ENCODE measurements around the gene TRPT1. TPM values are rescaled to one million over a fixed set of nuclear protein-coding genes. Genes with fewer than 3 reads are reported as not detected.
"Not testable (repeated sequence)": the region's sequence is repeated elsewhere in the genome, so short reads cannot be mapped to it uniquely, and the experiment has no call there.

Gene TRPT1
- total RNA-seq, 1 donor, result 5.2 TPM

DNA sequence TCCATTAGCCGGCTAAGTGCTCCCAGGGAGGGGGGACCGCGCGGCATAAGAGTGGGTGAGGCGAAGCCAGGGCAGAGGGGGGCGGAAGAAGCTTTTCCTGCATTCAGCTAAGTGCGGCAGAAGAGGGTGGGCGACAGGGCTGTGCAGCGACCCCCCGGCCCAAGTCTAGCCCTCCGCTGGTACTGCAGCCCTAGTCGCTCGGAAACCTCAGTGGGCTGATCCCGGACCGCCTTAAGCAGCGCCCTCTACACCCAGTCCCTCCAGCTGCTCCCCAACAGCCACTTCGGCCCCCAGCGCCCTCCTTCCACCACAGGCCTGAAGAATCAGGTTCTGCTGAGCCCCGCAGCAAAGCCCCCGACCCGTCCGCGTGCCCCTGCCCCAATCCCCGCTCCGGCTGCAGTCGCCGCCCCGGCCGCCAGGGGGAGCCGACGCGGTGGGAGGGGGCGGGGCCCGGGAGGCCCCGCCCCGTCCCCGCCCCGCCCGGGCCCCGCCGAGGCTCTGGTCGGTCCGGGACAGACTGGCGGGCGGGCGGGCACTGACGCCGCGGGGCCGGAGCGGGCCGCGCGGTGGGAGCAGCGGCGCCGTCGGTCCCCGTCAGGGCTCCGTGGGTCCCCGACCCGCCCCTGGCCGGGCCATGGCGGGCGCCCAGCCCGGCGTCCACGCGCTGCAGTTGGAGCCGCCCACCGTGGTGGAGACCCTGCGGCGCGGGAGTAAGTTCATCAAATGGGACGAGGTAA is 25.2 kb upstream of the TRPT1 start, which contains the start of gene PLCB3:
Gene PLCB3, plus strand, starts transcription at position 515 of the 737 bp plus-strand sequence. Its CDS starts 120 bp downstream, at position 635.
- Histone ChIP-seq H3K27me3 (ENCODE audit: insufficient read depth, low read length) (no peaks in the 10 kb centered on the region), H3K4me3 (ENCODE audit: low read length) (peak within 1 kb of the TSS; percentile 57), H3K9me3 (ENCODE audit: low read depth, low read length) (no peaks in the 10 kb centered on the region), H3K4me1 (ENCODE audit: insufficient read depth, low read length) (peaks cover 31% of the 10 kb centered on the region)

DNA sequence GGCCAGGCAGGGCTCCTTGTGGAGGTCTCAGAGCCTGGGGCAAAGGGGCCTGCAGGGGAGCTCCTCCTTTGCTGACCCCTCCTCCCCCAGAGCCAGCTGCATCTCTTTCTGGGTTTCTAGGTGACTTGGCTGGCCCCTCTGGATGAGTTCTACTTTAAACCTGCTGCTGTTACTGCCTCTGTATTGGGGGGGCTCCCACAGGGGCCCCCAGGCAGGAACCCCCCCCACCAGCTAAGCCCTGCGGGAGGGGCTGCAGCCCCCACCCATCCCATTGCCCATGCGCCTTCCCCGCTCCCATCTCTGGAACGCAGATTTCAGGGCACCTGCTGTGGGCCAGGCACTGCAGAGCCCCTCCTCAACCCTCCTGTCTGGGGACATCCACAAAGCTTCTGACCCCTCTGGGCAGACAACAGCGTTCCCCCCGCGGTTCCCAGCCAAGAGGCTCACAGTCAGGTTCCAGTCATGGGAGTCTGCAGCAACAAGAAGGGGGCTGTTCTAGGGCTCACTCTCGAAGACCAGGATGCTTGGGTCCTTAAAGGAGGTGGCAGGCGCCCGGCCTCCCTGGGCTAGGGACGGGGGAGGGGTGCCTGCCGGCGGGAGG is 24.5 kb upstream of the TRPT1 start:
- Histone ChIP-seq H3K27me3 (ENCODE audit: insufficient read depth, low read length) (no peaks in the 10 kb centered on the region), H3K9me3 (ENCODE audit: low read depth, low read length) (no peaks in the 10 kb centered on the region), H3K4me3 (ENCODE audit: low read length) (no peak overlapping the region), H3K4me1 (ENCODE audit: insufficient read depth, low read length) (peaks cover 38% of the 10 kb centered on the region)

DNA sequence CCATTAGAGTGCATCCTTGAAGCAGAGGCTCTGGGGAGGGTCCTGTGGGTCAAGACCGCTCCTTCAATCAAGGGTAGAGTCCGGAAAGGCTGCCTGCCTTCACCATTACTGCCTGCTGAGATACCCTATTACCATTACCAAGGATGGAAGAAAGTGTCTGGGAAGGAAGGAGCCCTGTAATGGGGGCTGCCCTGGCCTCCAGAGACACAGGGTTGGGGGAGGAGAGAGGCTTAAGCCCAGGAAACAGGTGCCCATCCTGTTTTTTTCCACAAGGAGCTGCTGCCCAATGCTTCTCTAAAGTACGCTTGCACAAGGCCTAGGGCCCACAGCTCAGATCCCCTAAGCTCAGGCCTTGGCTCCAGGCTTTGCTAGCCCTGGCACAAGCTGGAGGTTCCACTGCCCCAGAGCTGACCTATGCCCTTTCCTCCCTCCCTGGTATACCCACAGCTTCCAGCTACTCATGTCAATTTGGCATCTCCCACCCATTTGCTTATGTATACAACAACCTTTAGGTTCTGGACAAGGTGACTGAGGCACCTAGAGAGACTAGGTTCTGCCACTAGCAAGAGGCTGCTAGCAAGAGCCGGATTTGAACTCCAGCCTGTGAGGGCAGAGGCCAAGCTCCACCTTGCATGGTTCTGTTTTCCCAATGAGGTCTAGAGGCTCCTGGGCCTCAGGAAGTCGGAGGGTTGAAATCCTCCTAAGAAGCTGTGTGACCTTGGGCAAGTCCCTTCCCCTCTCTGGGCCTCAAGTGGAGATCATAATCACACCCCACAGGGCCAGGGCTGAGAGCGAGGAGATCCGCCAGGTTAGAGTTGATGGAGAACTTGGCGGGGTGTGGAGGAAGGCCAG is 23.8 kb upstream of the TRPT1 start:
- Histone ChIP-seq H3K9me3 (ENCODE audit: low read depth, low read length) (no peaks in the 10 kb centered on the region), H3K4me1 (ENCODE audit: insufficient read depth, low read length) (peaks cover 45% of the 10 kb centered on the region), H3K4me3 (ENCODE audit: low read length) (no peak overlapping the region), H3K27me3 (ENCODE audit: insufficient read depth, low read length) (no peaks in the 10 kb centered on the region)

DNA sequence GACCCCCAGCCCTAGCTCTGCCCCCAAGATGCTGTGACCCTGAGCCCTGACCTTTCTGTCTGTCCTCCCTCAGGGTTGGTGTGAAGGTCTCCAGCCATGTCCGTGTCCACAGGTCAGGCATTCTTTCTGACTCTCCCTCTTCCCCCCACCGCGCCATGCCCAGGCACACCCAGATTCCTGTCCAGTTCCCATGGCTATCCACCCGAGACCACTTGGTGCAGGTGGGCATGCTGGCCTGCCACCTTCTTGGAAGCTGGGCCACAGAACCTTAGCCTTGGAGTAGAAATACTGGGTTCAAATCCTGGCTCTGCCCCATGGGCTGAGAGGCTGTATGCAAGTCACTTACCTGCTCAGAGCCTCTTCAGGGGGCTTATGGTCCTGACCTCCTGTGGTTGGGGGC is 23.1 kb upstream of the TRPT1 start:
- Histone ChIP-seq H3K4me3 (ENCODE audit: low read length) (no peak overlapping the region), H3K4me1 (ENCODE audit: insufficient read depth, low read length) (peaks cover 45% of the 10 kb centered on the region), H3K9me3 (ENCODE audit: low read depth, low read length) (no peaks in the 10 kb centered on the region), H3K27me3 (ENCODE audit: insufficient read depth, low read length) (no peaks in the 10 kb centered on the region)

DNA sequence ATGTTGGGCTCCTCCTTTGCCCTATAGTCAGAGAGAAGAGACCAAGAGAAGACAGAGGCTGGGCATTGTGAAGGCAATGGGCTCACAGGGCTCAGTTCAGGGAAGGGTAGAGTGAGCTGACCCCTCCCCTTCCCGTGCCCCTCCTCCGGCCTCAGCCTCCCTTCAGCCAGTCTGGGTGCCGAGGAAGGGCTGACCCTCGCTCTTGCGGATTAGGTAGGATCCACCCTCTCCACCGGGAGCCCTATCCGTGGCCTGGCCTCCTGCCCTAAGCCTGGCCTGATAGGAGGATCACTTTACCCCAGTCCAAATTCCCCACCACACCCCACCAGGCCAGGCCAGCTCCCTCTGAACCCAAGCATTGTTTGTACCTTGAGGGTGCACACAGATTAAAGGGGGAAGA is 22.6 kb upstream of the TRPT1 start:
- no peaks in the 10 kb centered on the region for H3K9me3 ChIP-seq (ENCODE audit: low read depth, low read length)
- no peak overlapping the region for H3K4me3 ChIP-seq (ENCODE audit: low read length)
- H3K27me3 ChIP-seq (ENCODE audit: insufficient read depth, low read length), result no peaks in the 10 kb centered on the region
- peaks cover 46% of the 10 kb centered on the region for H3K4me1 ChIP-seq (ENCODE audit: insufficient read depth, low read length)

DNA sequence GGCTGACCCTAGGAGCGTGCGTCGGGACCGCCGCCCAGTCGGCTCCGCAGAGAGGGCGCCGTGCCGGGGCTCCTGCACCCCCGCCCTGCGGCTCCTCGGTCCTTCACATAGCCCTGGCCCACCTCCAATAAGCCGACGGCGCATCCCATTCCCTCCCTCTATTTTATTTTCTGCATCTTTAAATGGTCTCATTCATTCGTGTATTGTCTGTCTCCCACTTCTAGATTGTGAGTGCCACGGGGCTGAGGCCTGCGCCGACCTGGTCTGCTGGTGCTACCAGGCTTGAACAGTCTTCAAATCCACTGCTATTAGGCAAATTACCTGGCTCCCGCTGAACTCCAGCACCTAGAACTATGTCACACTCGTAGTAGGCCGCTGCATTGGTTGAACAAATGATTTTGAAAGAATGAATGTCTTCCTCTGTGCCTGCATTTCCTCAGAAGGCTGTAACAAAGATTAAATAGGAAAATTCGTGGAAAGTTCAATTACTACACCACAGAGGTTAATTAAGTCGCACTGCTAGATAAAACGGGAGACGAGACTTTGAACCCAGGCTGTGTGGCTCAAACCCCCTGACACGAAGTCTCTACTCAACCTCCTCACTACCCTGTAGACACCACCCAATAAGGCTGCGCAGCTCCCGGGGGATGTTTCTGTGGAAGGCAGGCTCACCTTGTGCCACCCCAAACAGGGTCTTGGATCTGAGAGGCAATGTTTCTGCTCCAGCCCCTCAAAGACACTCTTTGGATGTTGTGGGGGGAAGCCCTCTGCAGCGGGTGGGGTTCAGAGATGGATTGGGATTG is 21.9 kb upstream of the TRPT1 start:
- Histone ChIP-seq H3K27me3 (ENCODE audit: insufficient read depth, low read length) (no peaks in the 10 kb centered on the region), H3K4me1 (ENCODE audit: insufficient read depth, low read length) (peaks cover 49% of the 10 kb centered on the region), H3K9me3 (ENCODE audit: low read depth, low read length) (no peaks in the 10 kb centered on the region), H3K4me3 (ENCODE audit: low read length) (peak overlapping the region; percentile 66)

DNA sequence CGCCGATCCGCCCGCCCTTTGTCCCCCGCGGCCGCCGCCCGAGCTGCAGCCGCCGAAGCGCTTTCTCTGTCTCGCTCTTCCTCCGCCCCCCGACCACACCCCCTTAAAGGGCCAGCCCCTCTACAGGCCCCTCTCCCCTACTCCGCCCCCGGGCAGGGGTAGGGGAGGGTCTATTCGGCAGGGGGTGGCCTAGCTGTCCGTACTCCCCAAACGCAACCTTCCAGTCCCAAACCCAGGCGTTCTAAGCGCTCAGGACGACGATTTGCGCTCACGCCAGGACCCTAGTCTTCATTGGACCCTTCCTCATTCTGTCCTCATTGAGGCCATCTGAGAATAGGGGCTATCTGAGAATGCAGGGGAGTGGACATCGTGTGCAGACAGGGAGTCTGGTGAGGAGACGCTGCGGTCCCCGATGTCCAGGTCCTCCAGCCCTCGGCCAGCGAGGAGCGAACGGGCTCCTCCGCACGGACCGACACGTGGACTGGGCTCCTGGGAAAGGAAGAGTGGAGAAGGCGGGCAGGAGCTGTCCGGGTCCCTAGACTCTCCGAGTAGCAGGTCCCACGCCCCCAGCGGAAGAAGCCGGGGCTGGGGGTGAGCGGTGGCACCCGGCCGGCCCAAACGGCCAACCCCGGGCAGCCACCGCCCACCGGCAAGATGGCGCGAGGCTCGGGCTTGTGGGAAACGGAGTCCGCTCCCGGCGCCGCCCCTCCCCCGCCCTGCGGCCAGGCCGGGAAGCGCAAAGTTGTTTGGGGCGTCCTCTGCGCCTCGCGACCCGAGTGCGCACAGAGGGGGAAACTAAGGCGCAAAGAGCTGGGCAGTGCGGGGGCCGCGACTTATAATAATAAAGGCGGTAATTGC is 21.1 kb upstream of the TRPT1 start, which contains the start of gene PPP1R14B:
Gene PPP1R14B, minus strand, starts transcription at position 73 of the 858 bp plus-strand sequence. CDS start 270 bp downstream, outside the sequence.
- Histone ChIP-seq H3K9me3 (ENCODE audit: low read depth, low read length) (no peaks in the 10 kb centered on the region), H3K4me1 (ENCODE audit: insufficient read depth, low read length) (peaks cover 49% of the 10 kb centered on the region), H3K27me3 (ENCODE audit: insufficient read depth, low read length) (no peaks in the 10 kb centered on the region), H3K4me3 (ENCODE audit: low read length) (peak within 1 kb of the TSS; percentile 66)

DNA sequence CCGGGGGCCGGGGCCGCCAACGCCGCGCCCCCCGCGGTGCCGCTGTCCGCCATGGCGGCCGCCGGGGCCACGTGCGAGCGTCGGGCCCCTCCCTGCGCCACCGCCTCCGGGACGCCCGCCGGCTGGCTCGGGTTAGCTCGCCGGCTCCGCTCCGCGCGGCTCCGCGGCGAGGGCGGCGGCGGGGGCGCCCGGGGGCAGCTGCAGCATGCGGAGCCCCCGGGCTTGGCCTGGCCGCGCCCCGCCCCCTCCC is 20.6 kb upstream of the TRPT1 start:
- not testable (repeated sequence) for H3K27me3 ChIP-seq (ENCODE audit: insufficient read depth, low read length); H3K9me3 ChIP-seq (ENCODE audit: low read depth, low read length)
- peaks cover 48% of the 10 kb centered on the region for H3K4me1 ChIP-seq (ENCODE audit: insufficient read depth, low read length)
- peak overlapping the region; percentile 44 for H3K4me3 ChIP-seq (ENCODE audit: low read length)

DNA sequence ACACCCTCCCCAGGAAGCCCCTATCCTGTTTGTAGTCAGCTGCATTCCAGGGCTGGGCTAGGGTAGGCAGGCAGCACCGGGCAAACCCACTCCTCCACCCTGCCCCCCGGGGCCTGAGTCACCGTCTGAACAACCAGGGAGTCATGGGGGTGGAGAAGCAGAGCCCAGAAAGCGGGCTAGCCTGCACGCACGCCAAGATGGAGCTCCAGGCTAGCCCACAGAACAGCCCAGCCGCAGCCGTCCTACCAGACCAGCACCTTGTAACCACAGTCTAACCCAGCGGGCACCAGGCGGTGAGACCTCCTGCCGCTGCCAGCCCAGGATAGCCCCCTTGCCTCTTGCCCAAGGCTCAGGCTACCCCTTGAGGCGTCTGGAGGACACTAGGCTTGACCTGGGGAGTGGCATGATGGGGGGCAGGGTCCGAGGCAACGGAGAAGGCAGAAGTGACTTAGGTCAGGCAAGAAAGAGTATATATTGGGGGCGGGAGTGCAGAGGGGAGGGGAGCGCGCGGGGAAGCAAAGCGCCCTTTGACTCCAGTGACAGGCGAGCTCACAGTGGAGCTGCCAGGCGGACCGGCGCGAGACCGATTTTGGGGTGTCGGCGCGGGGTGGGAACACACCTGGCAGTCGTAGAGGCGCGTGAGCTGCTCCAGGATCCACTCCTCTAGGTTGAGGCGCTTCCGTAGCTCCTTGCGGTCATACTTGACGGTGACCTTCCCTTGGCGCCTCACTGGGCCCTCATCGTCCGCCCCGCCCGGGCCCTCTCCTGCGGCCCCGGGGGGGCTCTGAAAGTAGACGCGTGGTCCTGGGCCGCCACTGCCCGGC is 20.0 kb upstream of the TRPT1 start:
- Histone ChIP-seq H3K4me3 (ENCODE audit: low read length) (peak overlapping the region; percentile 44), H3K4me1 (ENCODE audit: insufficient read depth, low read length) (peaks cover 47% of the 10 kb centered on the region)

DNA sequence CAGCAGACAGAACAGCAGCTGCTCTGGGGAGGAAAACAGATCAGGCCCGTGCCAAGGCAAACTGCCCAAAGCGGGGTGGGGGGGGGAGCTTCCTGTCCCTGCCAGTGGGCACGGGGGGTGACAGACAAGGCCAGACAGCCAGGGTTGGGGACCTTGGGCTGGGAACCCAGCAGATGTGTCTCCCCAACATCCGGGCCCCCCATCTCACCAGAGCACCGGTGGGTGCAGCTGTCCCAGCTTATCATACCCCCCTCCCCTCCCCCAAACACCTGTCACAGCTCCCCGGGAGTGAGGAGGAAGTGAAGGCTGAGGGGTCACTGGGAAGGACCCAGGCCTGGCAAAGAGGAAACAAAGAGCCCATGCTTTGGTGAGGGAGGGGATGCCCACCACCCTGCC is 19.4 kb upstream of the TRPT1 start:
- Histone ChIP-seq H3K27me3 (ENCODE audit: insufficient read depth, low read length) (no peaks in the 10 kb centered on the region), H3K9me3 (ENCODE audit: low read depth, low read length) (no peaks in the 10 kb centered on the region), H3K4me3 (ENCODE audit: low read length) (peak overlapping the region; percentile 44), H3K4me1 (ENCODE audit: insufficient read depth, low read length) (peaks cover 44% of the 10 kb centered on the region)

More for the DNA sequence above, 20.0 kb upstream of the TRPT1 start:
- Histone ChIP-seq H3K27me3 (ENCODE audit: insufficient read depth, low read length) (no peaks in the 10 kb centered on the region), H3K9me3 (ENCODE audit: low read depth, low read length) (no peaks in the 10 kb centered on the region)

DNA sequence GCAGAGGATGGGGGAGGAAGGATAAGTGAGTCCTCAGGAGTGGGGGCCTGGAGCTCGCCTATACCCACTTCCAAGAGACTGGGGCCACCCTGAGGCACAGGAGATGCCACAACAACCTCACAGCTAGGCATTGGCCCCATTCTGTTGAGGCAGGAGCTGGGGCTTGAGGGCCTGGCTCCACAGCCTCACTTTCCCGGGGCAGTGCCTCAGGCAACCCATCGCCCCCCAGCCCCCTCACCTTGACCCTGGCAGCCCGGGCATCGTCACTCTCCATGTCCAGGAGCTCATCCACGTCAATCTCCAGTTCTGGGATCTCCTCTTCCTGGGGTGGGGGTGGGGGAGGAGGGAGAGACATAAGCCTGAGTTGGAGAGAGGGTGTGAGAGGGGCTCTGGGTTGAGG is 19.0 kb upstream of the TRPT1 start:
- Histone ChIP-seq H3K4me1 (ENCODE audit: insufficient read depth, low read length) (peaks cover 49% of the 10 kb centered on the region), H3K27me3 (ENCODE audit: insufficient read depth, low read length) (no peaks in the 10 kb centered on the region), H3K9me3 (ENCODE audit: low read depth, low read length) (no peaks in the 10 kb centered on the region), H3K4me3 (ENCODE audit: low read length) (no peak overlapping the region)

DNA sequence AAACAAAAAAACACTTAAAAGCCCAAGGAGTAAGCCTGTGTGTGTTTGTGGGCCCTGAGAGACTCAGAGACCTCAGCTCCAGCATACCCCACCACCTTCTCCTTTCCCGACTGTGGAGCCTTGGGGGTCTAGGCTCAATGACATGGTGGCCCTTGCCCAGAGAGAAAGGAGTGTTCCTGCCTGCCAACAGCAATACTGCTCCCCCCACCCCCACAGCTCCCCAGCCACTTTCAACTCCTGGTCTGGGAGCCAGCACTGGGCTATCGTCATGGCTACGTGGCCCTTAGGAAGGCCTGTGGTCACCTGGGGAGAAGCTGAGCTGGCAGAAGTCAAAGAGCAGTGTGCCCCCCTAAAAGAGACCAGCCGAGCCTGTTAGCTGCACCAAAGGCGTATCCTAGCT is 18.1 kb upstream of the TRPT1 start:
- Histone ChIP-seq H3K4me3 (ENCODE audit: low read length) (no peak overlapping the region), H3K4me1 (ENCODE audit: insufficient read depth, low read length) (peaks cover 57% of the 10 kb centered on the region), H3K27me3 (ENCODE audit: insufficient read depth, low read length) (no peaks in the 10 kb centered on the region), H3K9me3 (ENCODE audit: low read depth, low read length) (no peaks in the 10 kb centered on the region)

DNA sequence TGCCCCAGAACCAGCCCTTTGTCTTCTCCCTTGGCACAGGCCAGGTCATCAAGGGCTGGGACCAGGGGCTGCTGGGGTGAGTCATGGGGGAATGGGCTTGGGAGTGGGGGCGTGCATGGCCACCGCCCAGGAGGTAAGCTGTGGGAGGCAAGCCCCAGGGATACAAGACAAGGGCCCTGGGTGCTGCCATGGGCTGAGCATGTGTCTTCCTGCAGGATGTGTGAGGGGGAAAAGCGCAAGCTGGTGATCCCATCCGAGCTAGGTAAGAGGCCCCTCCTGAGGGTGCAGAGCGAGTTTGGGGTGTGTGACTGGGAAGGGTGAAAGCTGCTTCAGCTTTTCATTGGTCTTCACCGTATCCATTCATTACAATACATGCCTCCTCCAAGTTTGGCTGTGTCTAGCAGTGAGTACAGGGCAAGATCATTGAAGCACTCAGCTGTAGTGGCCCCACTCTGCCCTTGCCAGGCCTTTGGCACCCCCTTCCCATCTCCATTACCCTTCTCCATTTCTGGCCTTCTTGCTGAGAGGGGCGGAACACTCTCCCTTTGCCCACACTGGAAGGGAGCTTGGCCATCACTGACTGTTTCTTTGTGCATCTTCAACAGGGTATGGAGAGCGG is 17.4 kb upstream of the TRPT1 start:
- no peaks in the 10 kb centered on the region for H3K27me3 ChIP-seq (ENCODE audit: insufficient read depth, low read length)
- peaks cover 65% of the 10 kb centered on the region for H3K4me1 ChIP-seq (ENCODE audit: insufficient read depth, low read length)
- no peaks in the 10 kb centered on the region for H3K9me3 ChIP-seq (ENCODE audit: low read depth, low read length)
- H3K4me3 ChIP-seq (ENCODE audit: low read length), result no peak overlapping the region

Data from mononuclear cell (primary cell).